GM18868 (cell line): Measurements from ENCODE around the gene MME.
"Not testable (repeated sequence)": the region's sequence is repeated elsewhere in the genome, so short reads cannot be mapped to it uniquely, and the experiment has no call there.

Source experiments
- ATAC-seq: cut with Tn5 transposase; IDR thresholded peaks from one replicate; pipeline ENCODE4 v1.9.1; 2021; ENCODE audit warnings: mild to moderate bottlenecking, moderate library complexity; ENCODE audit not compliant: unreplicated experiment

MME gene

DNA sequence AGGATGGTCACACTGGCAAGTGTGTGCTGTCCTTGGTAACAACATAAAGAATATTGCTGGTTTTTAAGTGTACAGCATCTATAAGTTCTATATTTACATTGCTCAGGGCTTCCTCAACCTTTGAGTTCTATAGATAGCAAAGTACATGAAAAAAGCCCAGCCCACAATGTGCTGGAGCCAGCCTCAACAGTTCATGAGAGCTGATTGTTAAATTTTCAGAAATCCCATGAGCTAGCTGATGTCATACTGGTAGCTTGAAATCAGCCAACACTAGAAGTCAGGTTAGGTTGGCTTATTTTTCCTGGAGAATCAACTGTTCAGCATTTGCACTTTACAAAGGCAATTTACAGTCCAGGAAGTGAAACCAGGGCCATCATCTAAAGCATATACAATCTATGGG lies 110.6 kb downstream of the MME start:
- no peak for ATAC-seq

DNA sequence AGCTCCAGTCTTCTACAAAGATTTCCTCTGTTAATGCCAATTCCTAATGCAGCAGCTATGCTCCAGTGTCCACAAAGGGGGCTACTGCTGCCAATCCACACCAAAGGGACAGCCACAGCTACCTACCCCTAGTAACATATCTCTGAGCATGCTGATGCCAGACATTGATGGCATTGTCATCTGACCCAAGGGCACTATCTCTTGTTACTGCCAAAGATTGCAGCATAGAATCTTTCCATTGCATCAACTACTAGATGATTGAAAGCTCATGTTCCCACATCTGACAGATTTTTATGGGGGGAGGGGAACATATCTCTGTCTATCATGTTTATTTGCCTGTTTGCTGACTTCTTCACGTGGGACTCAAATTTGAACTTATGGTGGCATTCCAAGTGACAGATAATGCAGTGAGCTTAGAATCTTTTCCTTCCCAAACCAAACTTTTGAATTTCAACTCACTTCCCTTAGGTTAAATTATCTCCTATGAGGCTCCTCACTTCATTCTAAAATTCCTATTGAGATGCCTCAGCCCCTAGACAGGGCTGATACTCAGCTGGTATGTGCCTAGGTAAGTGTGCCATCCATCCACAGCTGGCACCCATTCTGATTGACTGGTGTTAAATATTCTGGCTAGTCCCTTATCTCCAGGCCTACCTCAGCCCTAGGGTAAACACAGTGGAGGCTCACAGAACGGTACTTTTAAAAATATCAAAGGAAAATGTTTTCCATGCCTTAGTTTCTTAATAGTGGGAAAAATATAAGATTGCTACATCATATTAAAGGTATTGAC lies 113.0 kb downstream of the MME start:
- ATAC-seq: no peak

DNA sequence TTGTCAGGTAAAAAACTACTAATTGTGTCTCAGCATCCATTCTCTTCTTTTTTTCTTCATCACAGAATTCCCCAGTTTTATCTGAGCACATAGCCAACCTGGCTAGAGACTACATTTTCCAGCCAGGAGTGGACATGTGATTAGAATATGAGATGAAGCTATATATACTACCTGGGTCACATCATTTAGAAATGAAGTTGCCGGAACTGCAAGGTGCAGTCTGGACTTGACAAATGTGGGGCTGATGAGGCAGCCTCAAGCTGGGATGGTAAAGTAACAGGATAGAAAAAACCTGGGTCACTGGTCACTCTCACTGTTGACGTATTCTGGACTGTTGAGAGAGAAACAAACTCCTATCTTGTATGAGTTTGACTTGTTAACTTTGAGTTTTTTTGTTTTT lies 113.7 kb downstream of the MME start:
- no peak for ATAC-seq

DNA sequence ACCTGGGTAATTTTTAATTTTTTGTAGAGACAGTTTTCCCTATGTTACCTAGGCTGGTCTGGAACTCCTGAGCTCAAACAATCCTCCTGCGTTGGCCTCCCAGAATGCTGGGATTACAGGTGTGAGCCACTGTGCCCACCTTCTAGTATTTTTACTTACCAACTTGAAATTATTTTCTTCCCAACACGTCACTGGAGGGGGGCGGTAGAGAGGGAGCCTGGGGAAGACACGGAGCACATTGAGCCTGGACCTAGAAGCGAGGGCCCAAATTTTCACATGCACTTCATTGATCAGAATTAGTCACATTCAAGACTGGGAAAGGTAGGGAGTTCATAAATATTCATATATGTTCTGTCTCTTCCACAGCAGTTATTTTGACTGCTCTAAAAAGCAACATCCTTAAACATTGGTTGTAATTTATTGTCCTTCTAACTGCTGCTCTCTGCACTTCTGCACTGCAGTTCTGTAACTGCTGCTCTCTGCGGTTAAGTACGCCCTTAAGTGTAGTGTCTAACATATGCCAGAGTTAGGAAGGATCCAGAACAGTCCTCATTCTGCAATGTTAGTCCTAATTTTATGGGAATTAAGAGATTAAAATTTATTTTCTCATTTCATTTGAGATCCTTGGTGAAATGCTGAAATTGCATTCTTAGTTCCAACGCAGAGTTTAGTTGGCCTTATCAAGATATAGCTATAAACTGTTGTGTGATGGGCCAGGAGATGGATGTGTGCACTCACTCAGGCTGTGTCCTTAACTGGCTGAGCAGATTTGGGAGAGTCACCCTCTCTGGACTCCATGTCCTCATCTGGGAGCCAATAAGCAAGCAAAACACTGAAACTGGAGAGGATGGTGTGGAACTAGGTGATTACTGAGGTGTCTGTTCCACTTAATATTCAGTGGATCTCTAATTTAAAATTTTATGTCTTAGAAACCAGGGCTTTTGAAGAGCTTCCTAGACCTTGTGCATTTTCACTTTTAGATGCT lies 115.1 kb downstream of the MME start:
- no peak for ATAC-seq

DNA sequence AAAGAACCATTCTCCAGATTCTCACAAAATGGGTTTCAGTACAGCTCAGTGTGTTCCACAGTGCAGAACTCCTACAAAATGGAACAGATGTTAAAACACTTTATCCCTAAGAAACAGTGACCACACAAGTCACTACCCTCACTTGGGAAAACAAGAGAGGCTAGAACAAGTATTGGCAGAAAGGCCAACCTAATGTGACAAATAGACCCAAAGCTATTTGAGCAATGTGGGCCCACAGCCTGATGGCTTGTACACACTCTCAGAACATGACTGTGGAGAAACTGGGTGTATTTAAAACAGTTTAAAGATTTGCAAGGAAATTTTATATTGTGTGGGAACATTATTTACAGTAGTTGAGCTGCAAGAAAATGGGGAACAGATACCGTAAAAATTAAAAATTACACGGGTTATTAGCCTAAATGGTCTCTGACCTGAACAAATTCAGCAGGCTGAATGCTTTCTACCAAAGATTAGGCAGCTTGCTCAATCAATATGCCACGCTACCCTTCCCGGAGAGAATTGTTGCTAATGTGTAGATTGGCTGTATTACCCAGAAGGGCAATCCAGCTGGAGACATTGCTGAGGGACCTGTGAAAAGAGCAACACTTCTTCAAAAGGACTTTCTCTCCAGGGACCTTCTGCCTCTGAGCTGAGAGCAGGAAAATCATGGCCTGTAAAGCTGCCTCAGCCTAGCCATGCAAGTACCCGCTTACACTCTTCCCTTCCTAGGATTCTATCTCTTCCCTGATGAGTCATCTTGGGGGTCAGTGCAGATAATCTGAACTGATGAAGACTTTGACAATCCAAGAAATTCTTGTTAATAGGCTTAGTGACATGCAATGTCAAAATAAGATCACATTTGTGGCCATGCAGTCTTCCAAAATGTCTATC lies 116.3 kb downstream of the MME start:
- no peak for ATAC-seq

DNA sequence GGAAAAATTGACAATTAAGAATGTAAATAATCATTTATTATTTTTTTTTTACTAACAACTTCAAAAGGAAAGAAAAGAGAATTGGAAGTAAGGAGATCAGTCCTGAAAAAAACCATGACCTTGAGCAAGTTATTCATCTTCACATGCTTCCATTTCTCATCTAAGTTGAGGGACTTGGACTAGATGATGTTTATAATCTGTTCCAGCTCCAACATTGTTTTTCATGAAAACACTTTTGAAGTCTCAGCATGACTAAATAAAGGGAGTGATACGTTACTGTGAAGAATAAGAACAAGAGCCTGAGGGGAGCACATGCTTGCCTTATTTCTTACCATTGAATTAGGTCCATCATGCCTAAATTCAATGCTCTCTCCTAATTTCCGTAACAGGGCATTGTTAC lies 117.7 kb downstream of the MME start:
- no peak for ATAC-seq

DNA sequence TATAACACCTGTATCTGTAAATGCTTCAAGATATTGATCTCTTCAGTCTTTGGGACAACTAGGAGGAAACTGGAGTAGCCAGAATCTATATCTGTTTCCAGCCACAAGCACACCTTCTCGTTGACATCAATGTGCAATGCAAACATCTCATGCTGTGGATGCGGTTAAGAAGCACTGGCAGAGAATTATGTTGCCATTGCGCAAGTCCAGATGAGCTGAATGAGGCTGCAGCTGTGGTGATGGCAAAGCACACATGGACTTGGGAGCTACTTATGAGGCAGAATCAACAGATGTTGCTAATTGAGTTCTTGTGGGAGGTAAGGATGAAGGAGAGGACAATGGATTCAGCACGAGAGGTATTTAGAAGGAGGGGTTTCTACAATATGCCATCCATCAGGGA lies 122.5 kb downstream of the MME start:
- ATAC-seq: no peak

DNA sequence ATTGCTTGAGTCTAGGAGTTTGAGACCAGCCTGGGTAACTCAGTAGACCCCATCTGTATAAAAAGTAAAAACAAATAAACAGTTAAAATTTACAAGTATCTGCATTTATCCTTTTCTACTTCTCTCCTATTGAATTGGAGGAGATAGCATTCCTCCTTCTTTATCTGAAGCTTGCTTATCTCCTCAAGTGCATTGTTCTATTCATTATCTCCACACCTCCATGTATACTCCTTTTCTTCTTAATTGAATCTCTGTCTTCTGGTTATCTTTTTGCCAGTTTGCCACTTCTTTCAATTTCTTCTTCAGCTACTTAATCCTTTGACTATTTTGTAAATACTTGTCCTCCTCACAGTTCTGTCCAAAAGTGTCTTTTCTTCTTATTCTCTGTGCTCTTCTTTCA lies 124.7 kb downstream of the MME start:
- no peak for ATAC-seq

DNA sequence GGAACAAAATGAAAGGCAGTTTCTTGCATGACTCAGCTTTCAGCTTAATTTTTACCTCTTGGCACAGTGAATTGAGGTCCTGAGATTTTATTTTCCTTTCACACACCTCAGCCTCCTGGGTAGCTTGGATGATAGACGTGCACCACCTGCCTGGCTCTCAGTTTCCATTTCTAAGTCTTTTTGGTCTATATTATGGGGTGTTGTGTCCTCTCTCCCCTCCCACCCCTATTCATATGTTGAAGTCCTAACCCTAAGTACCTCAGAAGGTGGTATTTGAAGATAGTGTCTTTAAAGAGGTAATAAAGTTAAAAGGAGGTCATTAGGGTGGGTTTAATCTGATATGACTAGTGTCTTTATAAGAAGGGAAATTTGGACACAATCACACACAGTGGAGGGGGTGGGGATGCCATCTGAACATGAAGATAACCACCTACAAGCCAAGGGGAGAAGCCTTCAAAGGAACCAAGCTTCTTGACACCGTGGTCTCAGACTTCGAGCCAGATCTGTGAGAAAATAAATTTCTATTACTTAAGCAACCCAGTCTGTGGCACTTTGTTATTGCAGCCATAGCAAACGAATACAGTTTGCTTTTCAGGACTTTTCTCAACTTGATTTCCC lies 128.2 kb downstream of the MME start:
- ATAC-seq: no peak

DNA sequence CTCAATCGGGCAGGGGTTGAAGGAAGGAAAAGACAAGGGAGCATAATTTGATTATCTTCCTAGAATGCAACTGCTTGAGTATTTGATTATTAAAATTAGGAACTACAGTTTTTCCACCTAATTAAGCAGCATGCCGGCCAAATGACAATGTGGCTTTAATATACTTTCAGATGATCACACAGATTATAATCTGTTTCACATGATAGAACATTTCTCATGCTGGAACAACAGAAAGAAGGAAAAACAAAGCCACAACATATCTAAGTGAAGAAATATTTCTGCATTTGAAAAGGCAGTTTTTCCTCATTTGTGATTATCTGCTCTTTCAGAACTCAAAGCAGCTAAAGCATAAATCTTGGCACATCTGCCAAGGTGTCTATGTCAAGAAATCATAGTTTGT lies 130.6 kb downstream of the MME start:
- ATAC-seq: no peak

DNA sequence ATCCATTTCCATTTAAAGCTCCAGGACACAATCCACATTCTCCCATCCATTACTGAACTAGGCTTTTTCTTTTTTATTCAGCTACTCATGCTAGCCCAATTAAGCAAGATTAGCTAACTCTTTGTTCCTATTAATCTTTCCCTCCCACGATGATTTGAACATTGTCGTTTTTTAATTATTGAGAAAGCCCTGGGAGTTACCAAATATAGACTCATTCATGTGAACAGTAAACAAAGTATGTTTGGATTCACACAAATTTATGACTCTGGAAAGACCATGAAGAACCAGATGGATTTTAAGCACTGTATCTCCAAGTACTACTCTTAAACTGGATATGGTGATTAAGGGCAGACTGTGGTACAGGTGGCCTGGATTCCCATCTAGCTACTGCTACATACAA lies 131.1 kb downstream of the MME start:
- no peak for ATAC-seq

DNA sequence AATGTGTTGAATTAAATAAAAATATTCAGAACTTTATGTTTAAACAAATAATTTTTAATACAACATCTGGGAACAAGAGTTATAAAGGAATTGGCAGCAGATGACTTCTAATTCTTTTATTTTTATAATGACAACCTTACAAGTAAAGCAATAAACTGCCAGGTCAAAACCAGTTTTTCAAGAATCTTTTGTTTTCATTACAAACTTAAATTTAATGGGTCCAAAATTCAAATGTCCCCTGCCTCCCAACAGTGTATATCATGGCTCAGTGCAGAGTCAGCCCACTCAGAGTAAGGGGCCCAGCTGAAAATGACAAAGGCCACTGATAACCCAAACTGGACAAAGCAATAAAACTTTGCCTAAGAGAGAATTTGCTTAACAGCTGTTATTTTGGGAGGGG lies 131.8 kb downstream of the MME start:
- no peak for ATAC-seq

DNA sequence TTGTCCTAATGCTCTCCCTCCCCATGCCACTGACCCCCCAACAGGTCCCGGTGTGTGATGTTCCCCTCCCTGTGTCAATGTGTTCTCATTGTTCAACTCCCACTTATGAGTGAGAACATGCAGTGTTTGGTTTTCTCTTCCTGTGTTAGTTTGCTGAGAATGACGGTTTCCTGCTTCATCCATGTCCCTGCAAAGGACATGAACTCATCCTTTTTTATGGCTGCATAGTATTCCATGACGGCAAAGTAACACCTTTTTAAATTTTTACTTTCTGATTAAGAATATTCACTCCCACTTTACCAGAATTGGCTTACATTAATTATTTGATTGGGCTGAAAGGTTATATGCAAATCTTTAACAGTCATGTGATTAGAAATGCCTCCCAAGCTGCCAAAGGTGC lies 135.9 kb downstream of the MME start:
- ATAC-seq: not testable (repeated sequence)

DNA sequence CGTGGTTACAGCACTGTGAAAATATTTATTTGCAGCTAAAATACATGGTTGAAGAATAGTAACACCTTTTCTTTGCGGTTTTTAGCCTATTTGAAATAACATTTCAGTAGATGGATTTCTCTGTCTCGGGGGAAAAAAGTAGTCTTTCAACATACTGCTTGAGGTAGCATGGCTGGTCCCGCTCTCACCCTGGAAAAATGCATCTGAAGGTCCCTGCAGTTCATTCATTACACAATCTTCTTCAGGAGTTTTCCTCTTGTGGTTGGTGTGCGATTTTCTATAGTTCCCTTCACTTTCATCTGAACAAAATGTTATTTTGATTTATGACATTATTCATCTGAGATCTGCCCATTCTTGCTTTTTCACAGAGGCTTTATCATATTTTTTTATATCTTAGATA lies 137.5 kb downstream of the MME start:
- no peak for ATAC-seq

DNA sequence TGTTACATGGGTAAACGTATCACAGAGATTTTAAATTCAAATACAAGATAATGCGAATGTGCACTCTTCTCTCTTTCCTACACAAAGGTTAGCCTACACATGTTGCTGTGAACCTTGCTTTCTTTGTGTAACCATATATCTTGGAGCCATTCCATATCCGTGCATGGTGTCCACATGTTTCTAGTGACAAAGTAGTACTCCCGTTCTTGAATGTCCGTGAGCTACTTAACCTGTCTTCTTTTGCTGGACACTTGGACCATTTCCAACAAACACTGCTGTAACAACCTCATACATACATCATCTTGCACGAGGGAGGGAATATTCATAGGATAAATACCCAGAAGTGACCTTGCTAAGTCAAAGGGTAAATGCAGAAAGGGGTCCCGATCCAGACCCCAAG lies 138.3 kb downstream of the MME start:
- ATAC-seq: no peak

DNA sequence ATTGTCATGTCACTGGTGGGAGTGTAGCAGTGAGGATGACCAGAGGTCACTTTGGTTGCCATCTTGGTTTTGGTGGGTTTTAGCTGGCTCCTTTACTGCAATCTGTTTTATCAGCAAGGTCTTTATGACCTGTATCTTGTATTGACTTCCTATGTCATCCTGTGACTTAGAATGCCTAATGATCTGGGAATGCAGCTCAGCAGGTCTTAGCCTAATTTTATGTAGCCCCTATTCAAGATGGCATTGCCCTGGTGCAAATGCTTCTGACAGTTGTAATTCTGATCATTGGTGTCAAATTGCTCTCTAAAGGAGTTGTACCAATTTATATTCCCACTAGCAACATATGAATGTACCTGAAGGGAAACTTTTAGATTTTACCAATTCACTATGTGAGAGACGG lies 139.0 kb downstream of the MME start:
- ATAC-seq: no peak

DNA sequence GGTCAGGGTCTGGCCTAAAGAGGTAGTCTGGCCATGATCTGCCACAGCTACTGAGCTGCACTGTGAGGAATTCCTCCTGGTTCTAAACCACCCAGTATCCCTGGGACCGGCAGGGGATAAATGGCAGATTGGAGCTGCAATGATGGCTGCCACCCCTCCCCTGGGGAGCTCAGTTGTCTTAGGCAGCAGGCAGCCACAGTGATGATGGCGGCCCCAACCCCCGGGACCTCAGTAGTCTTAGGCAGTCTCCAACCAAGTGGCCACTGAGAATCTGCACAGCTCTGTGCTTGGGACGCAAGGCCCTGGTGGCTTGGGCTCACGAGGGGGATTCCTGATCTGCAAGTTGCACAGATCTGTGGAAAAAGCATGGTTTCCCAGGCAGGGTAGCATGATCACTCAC lies 145.3 kb downstream of the MME start:
- ATAC-seq: no peak

DNA sequence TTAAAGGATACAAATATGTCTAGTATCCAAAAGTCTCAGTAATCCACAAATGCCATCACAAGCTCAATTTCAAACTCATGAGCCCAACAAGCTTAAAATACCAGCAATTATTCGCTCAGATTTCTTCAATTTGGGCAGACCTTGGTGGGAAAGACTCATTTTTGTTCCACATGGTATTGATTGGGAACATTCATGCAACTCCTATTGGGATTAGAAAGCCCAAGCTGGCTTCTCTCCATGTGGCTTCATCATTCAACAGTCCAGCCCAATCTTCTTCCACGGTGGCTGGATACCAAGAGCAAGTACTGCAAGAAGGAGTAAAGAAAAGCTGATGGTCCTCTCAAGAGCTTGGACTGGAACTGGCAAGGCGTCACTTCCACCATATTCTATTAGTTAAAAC lies 147.0 kb downstream of the MME start:
- ATAC-seq: no peak

DNA sequence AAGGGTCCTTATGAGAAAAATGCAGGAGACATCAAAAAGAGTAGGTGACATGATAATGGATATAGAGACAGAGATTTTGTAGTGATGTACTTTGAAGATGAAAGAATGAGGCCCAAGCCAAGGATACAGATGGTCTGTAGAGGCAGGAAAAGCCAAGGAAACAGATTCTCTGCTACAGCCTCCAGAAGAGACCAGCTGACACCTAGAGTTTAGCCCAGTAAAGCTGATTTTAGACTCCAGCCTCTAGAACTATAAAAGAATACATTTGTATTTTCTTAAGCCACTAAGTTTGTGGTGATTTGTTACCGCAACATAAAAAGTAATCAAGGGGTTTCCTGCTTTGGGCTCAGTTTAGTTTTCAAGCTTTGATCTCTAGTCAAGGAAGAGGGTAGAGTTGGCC lies 148.6 kb downstream of the MME start:
- no peak for ATAC-seq

DNA sequence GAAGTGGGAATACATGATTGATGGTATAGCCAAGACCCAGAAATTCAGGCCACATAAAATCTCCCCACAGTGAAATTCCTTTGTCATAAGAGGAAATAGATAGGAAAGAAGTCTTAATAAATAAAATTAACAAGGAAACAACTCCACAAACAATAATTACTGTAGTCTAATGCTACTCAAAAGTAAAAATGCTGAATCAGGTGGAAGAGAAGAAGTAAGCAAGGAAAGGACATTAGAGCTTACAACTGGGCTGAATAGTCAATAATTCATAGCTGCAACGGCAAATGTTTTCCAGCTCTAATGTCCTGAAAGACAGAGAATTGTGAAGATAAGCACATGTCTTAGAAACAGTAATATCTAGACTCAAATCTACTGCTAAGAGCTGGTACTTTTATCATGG lies 149.0 kb downstream of the MME start:
- ATAC-seq: no peak

DNA sequence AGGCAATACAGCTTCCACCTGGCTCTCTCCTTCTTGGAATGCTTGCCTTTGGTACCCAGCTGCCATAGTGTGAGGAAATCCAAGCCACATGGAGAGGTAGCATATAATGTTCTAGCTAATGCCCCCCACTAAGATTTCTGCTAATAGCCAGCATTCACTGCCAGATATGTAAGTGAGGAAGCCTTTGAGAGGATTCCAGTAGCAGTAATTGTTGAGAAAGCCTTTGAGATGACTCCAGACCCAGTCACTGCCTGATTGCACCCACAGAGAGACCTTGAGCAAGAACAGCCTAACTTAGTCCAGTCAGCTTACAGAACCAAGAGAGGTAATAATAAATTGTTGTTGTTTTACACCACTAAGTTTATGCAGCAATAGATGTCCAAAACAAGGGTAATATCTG lies 150.3 kb downstream of the MME start:
- no peak for ATAC-seq
